Parathyroid adenoma (tissue), 2 donors: Measurements from ENCODE around the gene MB21D2.

ENCODE experiments used
- H2AFZ ChIP-seq: fragments of 300-600 bp; sonication (generic); one replicate; pipeline ENCODE4 v1.7.0; 2017; ENCODE audit warnings: antibody characterized with exemption, mild to moderate bottlenecking
- H3K27ac ChIP-seq: fragments of 300-600 bp; sonication (generic); one replicate; pipeline ENCODE4 v1.7.0; 2017
- H3K27me3 ChIP-seq: fragments of 300-600 bp; sonication (generic); one replicate; pipeline ENCODE4 v1.7.0; 2017; ENCODE audit warnings: low read length; ENCODE audit not compliant: control insufficient read depth, insufficient read depth
- H3K36me3 ChIP-seq: fragments of 300-600 bp; sonication (generic); one replicate; pipeline ENCODE4 v1.7.0; 2017; ENCODE audit warnings: low read length; ENCODE audit not compliant: control insufficient read depth, insufficient read depth
- H3K4me1 ChIP-seq: fragments of 300-600 bp; sonication (generic); one replicate; pipeline ENCODE4 v1.7.0; 2017; ENCODE audit warnings: control low read depth
- H3K4me2 ChIP-seq: fragments of 300-600 bp; sonication (generic); one replicate; pipeline ENCODE4 v1.7.0; 2017; ENCODE audit warnings: low read length
- H3K4me3 ChIP-seq: fragments of 300-600 bp; sonication (generic); one replicate; pipeline ENCODE4 v1.7.0; 2017; ENCODE audit warnings: low read depth, low read length
- H3K79me2 ChIP-seq: fragments of 300-600 bp; sonication (generic); one replicate; pipeline ENCODE4 v1.7.0; 2017; ENCODE audit warnings: control low read depth
- H3K9ac ChIP-seq: fragments of 300-600 bp; sonication (generic); one replicate; pipeline ENCODE4 v1.7.0; 2017; ENCODE audit warnings: mild to moderate bottlenecking
- H3K9me3 ChIP-seq: fragments of 300-600 bp; sonication (generic); one replicate; pipeline ENCODE4 v1.7.0; 2017; ENCODE audit warnings: low read length; ENCODE audit not compliant: control insufficient read depth
- TF ChIP-seq, protein P1 (sequence below): fragments of 300-600 bp; sonication (generic); IDR thresholded peaks from one replicate; pipeline ENCODE4 v1.7.0; 2017; ENCODE audit warnings: antibody characterized with exemption, mild to moderate bottlenecking
- donor health status: primary hyperparathyroidism.

The MB21D2 gene

DNA sequence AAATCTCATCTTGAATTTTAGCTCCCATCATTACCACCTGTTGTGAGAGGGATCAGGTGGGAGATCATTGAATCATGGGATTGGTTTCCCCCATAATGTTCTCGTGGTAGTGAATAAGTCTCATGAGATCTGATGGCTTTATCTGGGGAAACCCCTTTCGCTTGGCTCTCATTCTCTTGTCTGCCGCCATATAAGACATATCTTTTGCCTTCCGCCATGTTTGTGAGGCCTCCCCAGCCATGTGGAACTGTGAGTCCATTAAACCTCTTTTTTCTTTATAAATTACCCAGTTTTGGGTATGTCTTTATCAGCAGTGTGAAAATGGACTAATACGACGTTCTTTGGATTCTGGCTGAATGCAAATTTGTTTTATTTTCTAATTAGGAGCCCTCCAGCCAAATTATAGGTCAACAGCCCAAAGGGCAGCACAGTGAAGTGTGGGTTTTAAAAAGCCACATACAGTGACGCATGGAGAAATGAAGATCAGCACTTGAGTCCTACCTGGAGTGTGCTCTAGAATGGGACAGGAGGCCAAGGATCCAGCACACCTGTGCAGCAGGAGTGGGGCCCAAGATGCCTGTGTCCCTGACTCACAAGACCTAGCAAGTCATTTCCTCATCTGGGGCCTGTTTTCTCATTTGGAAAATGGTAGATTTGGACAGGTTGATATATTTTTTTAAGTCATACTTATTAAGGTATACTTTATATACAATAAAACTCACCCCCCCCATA, 89.6 kb downstream of the MB21D2 start:
- Histone ChIP-seq H3K4me3 (no peak overlapping the region), H3K4me1 (no peaks in the 10 kb centered on the region), H3K9me3 (no peaks in the 10 kb centered on the region), H3K27ac (no peak overlapping the region), H3K4me2 (no peak overlapping the region), H3K79me2 (no peaks in the 10 kb centered on the region), H3K36me3 (no peaks in the 10 kb centered on the region), H3K9ac (no peak overlapping the region), H2AFZ (no peak overlapping the region), H3K27me3 (no peaks in the 10 kb centered on the region)
- TF ChIP-seq, protein P1, sequence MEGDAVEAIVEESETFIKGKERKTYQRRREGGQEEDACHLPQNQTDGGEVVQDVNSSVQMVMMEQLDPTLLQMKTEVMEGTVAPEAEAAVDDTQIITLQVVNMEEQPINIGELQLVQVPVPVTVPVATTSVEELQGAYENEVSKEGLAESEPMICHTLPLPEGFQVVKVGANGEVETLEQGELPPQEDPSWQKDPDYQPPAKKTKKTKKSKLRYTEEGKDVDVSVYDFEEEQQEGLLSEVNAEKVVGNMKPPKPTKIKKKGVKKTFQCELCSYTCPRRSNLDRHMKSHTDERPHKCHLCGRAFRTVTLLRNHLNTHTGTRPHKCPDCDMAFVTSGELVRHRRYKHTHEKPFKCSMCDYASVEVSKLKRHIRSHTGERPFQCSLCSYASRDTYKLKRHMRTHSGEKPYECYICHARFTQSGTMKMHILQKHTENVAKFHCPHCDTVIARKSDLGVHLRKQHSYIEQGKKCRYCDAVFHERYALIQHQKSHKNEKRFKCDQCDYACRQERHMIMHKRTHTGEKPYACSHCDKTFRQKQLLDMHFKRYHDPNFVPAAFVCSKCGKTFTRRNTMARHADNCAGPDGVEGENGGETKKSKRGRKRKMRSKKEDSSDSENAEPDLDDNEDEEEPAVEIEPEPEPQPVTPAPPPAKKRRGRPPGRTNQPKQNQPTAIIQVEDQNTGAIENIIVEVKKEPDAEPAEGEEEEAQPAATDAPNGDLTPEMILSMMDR: no peak

DNA sequence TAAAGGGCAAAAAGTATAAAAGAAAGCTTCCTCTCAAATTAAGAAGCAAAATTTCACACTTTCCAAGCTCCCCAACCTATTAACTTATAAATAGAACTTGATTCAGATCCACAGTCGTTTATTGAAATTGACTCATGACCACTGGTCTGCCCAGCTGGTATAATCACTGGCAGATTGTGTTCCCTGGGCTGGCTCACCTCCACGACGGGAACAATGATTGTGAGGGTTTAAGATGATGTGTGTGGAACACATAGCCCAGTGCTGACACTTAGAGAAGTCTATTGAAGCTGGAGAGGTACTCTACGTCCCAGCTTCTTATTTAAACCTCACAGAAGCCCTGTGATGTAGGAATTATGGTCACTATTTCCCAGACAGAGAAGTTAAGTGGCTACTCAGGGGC, 90.4 kb downstream of the MB21D2 start:
- no peak overlapping the region for H3K9ac ChIP-seq
- H3K4me1 ChIP-seq: no peaks in the 10 kb centered on the region
- H3K27ac ChIP-seq: no peak overlapping the region
- H3K9me3 ChIP-seq: no peaks in the 10 kb centered on the region
- H2AFZ ChIP-seq: no peak overlapping the region
- no peak overlapping the region for H3K4me3 ChIP-seq
- H3K4me2 ChIP-seq: no peak overlapping the region
- TF ChIP-seq, protein P1: no peak
- H3K27me3 ChIP-seq: no peaks in the 10 kb centered on the region
- H3K36me3 ChIP-seq: no peaks in the 10 kb centered on the region
- no peaks in the 10 kb centered on the region for H3K79me2 ChIP-seq

DNA sequence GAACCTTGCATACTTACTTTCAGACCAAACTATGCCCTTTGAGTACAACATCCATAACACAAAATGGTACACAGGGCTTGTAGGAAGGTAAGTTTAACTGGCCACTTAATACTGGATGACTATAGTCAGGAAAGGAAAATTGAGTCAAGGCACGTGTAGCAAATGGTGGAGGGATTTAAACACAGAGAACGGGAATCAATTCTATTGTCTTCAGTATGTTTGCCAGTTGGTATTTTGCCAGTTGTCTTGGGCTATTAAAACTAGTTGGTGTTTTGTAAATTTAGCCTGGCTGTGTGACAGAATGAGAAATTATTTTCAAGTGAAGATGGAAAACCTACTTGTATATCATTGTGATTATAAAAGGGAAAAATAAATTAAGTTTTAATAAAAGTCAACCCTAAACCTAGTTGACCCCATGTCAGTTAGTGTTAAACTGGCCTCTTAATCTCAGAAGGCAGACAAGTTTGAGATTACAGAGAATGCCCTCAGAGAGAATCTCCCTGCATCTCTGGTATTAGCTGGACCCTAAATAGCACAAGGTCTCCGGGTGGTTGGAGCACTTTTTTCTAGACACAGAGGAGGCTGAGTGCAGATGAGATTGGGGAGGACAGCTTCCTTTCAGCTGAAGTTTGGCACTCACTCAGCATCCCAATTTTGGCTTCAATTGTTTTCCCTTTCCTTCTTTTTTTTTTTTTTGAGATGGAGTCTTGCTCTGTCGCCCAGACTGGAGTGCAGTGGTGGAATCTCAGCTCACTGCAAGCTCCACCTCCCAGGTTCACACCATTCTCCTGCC, 91.2 kb downstream of the MB21D2 start:
- Histone ChIP-seq H3K4me3 (no peak overlapping the region), H3K36me3 (no peaks in the 10 kb centered on the region), H3K27ac (no peak overlapping the region), H3K9ac (no peak overlapping the region), H3K27me3 (no peaks in the 10 kb centered on the region), H3K4me1 (no peaks in the 10 kb centered on the region), H2AFZ (no peak overlapping the region), H3K9me3 (no peaks in the 10 kb centered on the region), H3K79me2 (no peaks in the 10 kb centered on the region), H3K4me2 (no peak overlapping the region)
- TF ChIP-seq, protein P1: no peak

DNA sequence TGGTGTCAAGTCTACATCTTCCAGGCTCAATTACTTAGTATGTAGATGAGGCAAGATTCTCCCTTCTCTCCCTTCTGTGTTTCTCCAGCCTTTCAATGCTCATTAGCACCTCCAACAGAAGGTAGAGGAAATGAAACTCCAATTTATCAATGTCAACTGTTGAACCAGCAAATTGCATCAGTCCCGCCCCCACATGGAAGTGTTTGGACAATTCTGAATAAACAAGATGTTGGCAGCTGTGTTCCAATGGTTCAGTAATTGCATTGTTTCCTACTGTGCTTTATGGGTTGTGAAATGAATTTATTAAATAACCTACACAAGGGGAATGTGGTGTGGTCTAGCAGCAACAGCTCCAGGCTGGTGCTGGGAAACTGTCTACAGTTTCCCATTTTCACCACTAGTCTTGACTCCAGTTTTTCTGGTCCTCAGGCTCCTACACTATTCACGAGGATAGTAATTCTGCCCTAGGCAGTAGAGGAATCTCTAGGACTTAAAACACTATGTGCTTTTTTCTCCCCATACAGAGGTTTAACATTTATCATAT, 91.9 kb downstream of the MB21D2 start:
- Histone ChIP-seq H3K36me3 (no peaks in the 10 kb centered on the region), H3K27ac (no peak overlapping the region), H2AFZ (no peak overlapping the region)

More for the DNA sequence above, 91.9 kb downstream of the MB21D2 start:
- TF ChIP-seq, protein P1: no peak
- no peaks in the 10 kb centered on the region for H3K27me3 ChIP-seq
- H3K4me1 ChIP-seq: no peaks in the 10 kb centered on the region
- no peak overlapping the region for H3K9ac ChIP-seq
- no peak overlapping the region for H3K4me3 ChIP-seq
- H3K79me2 ChIP-seq: no peaks in the 10 kb centered on the region
- H3K4me2 ChIP-seq: no peak overlapping the region
- H3K9me3 ChIP-seq: no peaks in the 10 kb centered on the region
